Endothelial cell of umbilical vein (primary cell): ENCODE results near the gene PIBF1.

ENCODE experiments used
- EZH2 ChIP-seq: IDR thresholded peaks from 2 replicates; pipeline ENCODE4 v1.6.1; 2012; ENCODE audit warnings: borderline replicate concordance, low read depth, mild to moderate bottlenecking, moderate library complexity, low read length, inconsistent platforms; ENCODE audit not compliant: severe bottlenecking
- FOS ChIP-seq: IDR thresholded peaks from 2 replicates; pipeline ENCODE4 v1.6.1; 2011; ENCODE audit warnings: mild to moderate bottlenecking, low read length, moderate library complexity, borderline replicate concordance; ENCODE audit not compliant: insufficient read depth
- POLR2A ChIP-seq: IDR thresholded peaks from 2 replicates; pipeline ENCODE4 v1.6.1; 2012; ENCODE audit warnings: low read depth, mild to moderate bottlenecking, control low read depth, low read length
- POLR2AphosphoS5 ChIP-seq: IDR thresholded peaks from 2 replicates; pipeline ENCODE4 v1.6.1; 2012; ENCODE audit warnings: low read depth, mild to moderate bottlenecking, control low read depth, low read length, moderate library complexity; ENCODE audit not compliant: insufficient read depth
- TF ChIP-seq, protein P1 (sequence below), 2 donors: IDR thresholded peaks; 1 replicate in 1 of 2; 2 replicates in 1 of 2; pipeline ENCODE4 v1.5.1; 2011; ENCODE audit warnings: low read length in 2 of 2, mild to moderate bottlenecking in 2 of 2, moderate library complexity in 2 of 2, control low read depth in 1 of 2, inconsistent platforms in 1 of 2, low read depth in 1 of 2; ENCODE audit not compliant: insufficient read depth in 1 of 2; ENCODE audit errors: extremely low read depth in 1 of 2
- TF ChIP-seq, protein P2 (sequence below): IDR thresholded peaks from 2 replicates; pipeline ENCODE4 v1.6.1; 2011; ENCODE audit not compliant: insufficient read depth, insufficient read length

DNA sequence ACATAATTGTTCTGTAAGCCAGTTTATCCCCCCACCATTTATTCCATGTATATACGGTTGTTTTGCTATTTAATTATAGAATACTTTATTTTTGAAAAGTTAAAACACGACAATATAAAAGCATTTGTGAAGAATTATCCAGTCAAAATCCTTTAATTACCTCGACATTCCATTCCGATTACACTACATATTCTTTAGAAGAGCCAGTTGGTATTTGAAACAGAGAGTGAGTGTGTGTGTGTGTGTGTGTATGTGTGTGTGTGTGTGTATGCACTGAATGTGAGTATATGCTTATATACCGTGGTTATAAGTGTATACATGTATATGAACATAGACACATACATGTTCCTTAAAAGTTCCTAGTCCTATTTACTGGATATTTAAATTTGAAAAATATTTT, 189.0 kb downstream of the PIBF1 start:
- TF ChIP-seq, protein P1, sequence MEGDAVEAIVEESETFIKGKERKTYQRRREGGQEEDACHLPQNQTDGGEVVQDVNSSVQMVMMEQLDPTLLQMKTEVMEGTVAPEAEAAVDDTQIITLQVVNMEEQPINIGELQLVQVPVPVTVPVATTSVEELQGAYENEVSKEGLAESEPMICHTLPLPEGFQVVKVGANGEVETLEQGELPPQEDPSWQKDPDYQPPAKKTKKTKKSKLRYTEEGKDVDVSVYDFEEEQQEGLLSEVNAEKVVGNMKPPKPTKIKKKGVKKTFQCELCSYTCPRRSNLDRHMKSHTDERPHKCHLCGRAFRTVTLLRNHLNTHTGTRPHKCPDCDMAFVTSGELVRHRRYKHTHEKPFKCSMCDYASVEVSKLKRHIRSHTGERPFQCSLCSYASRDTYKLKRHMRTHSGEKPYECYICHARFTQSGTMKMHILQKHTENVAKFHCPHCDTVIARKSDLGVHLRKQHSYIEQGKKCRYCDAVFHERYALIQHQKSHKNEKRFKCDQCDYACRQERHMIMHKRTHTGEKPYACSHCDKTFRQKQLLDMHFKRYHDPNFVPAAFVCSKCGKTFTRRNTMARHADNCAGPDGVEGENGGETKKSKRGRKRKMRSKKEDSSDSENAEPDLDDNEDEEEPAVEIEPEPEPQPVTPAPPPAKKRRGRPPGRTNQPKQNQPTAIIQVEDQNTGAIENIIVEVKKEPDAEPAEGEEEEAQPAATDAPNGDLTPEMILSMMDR (IDR thresholded peaks at IDR 0.05; ENCODE audit: extremely low read depth in 1 of 2, insufficient read depth in 1 of 2, low read depth in 1 of 2, low read length in 2 of 2): no peak
- TF ChIP-seq POLR2AphosphoS5 (no peak), EZH2 (no peak), POLR2A (no peak), FOS (no peak)
- TF ChIP-seq, protein P2, sequence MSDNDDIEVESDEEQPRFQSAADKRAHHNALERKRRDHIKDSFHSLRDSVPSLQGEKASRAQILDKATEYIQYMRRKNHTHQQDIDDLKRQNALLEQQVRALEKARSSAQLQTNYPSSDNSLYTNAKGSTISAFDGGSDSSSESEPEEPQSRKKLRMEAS: no peak
